ENCODE data around the gene THSD4. TPM values are rescaled to one million over a fixed set of nuclear protein-coding genes. Genes with fewer than 3 reads are reported as not detected.
A peak's percentile ranks its signal among the peaks of the same experiment; 100 is the strongest.
"Not testable (repeated sequence)": the region's sequence is repeated elsewhere in the genome, so short reads cannot be mapped to it uniquely, and the experiment has no call there.

Gene THSD4
- total and polyA plus RNA-seq, 4 donors = 6.0 to 42.4 (median 18.5) TPM

- no peaks in the 10 kb centered on the region for H3K36me3 ChIP-seq (ENCODE audit: control insufficient read depth in 4 of 4, insufficient read depth in 4 of 4, low read length in 4 of 4)
- H3K9ac ChIP-seq (ENCODE audit: insufficient read depth in 1 of 2, low read length in 2 of 2) = no peak overlapping the region
- WGBS, 2 donors = 45 to 49% methylated on average over 3 of the region's 3 CpGs
- no peak for ATAC-seq (ENCODE audit: insufficient read depth, low FRiP score)
- H3K9me3 ChIP-seq (ENCODE audit: control insufficient read depth in 4 of 4, insufficient read depth in 3 of 4, low read length in 3 of 4) = no peaks in the 10 kb centered on the region
- no peaks in the 10 kb centered on the region for H3K27me3 ChIP-seq (ENCODE audit: control insufficient read depth in 3 of 3, insufficient read depth in 3 of 3, low read length in 2 of 3)
- TF ChIP-seq, protein P1, sequence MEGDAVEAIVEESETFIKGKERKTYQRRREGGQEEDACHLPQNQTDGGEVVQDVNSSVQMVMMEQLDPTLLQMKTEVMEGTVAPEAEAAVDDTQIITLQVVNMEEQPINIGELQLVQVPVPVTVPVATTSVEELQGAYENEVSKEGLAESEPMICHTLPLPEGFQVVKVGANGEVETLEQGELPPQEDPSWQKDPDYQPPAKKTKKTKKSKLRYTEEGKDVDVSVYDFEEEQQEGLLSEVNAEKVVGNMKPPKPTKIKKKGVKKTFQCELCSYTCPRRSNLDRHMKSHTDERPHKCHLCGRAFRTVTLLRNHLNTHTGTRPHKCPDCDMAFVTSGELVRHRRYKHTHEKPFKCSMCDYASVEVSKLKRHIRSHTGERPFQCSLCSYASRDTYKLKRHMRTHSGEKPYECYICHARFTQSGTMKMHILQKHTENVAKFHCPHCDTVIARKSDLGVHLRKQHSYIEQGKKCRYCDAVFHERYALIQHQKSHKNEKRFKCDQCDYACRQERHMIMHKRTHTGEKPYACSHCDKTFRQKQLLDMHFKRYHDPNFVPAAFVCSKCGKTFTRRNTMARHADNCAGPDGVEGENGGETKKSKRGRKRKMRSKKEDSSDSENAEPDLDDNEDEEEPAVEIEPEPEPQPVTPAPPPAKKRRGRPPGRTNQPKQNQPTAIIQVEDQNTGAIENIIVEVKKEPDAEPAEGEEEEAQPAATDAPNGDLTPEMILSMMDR (IDR thresholded peaks at IDR 0.05; ENCODE audit: control extremely low read depth, extremely low read depth) = no peak
- peak in 1 of 3 donors; percentile 46 for DNase-seq
- peak overlapping the region in 1 of 2 donors; percentile 13 for H3K27ac ChIP-seq (ENCODE audit: low read depth in 1 of 2, low read length in 1 of 2)
- peaks cover 0 to 8% (median 0%) of the 10 kb centered on the region in 5 donors for H3K4me1 ChIP-seq (ENCODE audit: control insufficient read depth in 5 of 5, insufficient read depth in 5 of 5, low read length in 5 of 5)
- H3K4me3 ChIP-seq = no peak overlapping the region
These were observed 251.7 kb downstream of the THSD4 start for GRCh38 chr15:71366926-71367325.

DNA sequence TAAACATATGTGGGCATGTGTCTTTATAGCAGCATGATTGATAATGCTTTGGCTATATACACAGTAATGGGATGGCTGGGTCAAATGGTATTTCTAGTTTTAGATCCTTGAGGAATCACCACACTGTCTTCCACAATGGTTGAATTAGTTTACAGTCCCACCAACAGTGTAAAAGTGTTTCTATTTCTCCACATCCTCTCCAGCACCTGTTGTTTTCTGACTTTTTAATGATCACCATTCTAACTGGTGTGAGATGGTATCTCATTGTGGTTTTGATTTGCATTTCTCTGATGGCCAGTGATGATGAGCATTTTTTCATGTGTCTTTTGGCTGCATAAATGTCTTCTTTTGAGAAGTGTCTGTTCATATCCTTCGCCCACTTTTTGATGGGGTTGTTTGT, 252.5 kb downstream of the THSD4 start:
- not testable (repeated sequence) for H3K36me3 ChIP-seq (ENCODE audit: control insufficient read depth in 4 of 4, insufficient read depth in 4 of 4, low read length in 4 of 4); H3K4me3 ChIP-seq; H3K9ac ChIP-seq (ENCODE audit: insufficient read depth in 1 of 2, low read length in 2 of 2); H3K27ac ChIP-seq (ENCODE audit: low read depth in 1 of 2, low read length in 1 of 2); H3K4me1 ChIP-seq (ENCODE audit: control insufficient read depth in 5 of 5, insufficient read depth in 5 of 5, low read length in 5 of 5); H3K27me3 ChIP-seq (ENCODE audit: control insufficient read depth in 3 of 3, insufficient read depth in 3 of 3, low read length in 2 of 3); DNase-seq; H3K9me3 ChIP-seq (ENCODE audit: control insufficient read depth in 4 of 4, insufficient read depth in 3 of 4, low read length in 3 of 4); ATAC-seq (ENCODE audit: insufficient read depth, low FRiP score)
- no CpG with 5 or more reads among the region's 1 CpG for WGBS, 2 donors

DNA sequence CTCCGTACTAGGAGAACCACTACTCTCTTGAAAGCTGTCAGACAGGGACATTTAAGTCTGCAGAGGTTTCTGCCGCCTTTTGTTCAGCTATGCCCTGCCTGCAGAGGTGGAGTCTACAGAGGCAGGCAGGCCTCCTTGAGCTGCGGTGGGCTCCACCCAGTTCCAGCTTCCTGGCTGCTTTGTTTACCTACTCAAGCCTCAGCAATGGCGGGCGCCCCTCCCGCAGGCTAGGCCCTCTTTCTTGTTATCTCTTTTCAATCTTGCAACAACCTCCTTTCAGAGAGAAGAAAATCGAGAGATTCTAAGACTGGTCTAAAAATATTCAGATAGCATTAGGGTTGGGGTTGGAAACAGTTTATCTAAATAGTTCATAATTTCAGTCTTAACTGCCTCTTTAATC, 257.5 kb downstream of the THSD4 start:
- DNase-seq; H3K9ac ChIP-seq (ENCODE audit: insufficient read depth in 1 of 2, low read length in 2 of 2); ATAC-seq (ENCODE audit: insufficient read depth, low FRiP score); H3K36me3 ChIP-seq (ENCODE audit: control insufficient read depth in 4 of 4, insufficient read depth in 4 of 4, low read length in 4 of 4); H3K4me3 ChIP-seq; H3K9me3 ChIP-seq (ENCODE audit: control insufficient read depth in 4 of 4, insufficient read depth in 3 of 4, low read length in 3 of 4); H3K27me3 ChIP-seq (ENCODE audit: control insufficient read depth in 3 of 3, insufficient read depth in 3 of 3, low read length in 2 of 3): not testable (repeated sequence)
- WGBS, 2 donors = 31% methylated on average over 7 of the region's 7 CpGs
- Histone ChIP-seq H3K27ac (ENCODE audit: low read depth in 1 of 2, low read length in 1 of 2) (peak overlapping the region in 1 of 2 donors; percentile 68), H3K4me1 (ENCODE audit: control insufficient read depth in 5 of 5, insufficient read depth in 5 of 5, low read length in 5 of 5) (peaks cover 0 to 19% (median 9%) of the 10 kb centered on the region in 5 donors)

- Histone ChIP-seq H3K4me3 (no peak overlapping the region), H3K36me3 (ENCODE audit: control insufficient read depth in 4 of 4, insufficient read depth in 4 of 4, low read length in 4 of 4) (no peaks in the 10 kb centered on the region), H3K9me3 (ENCODE audit: control insufficient read depth in 4 of 4, insufficient read depth in 3 of 4, low read length in 3 of 4) (no peaks in the 10 kb centered on the region), H3K27me3 (ENCODE audit: control insufficient read depth in 3 of 3, insufficient read depth in 3 of 3, low read length in 2 of 3) (no peaks in the 10 kb centered on the region), H3K9ac (ENCODE audit: insufficient read depth in 1 of 2, low read length in 2 of 2) (no peak overlapping the region), H3K27ac (ENCODE audit: low read depth in 1 of 2, low read length in 1 of 2) (peak overlapping the region in 1 of 2 donors; percentile 85), H3K4me1 (ENCODE audit: control insufficient read depth in 5 of 5, insufficient read depth in 5 of 5, low read length in 5 of 5) (peaks cover 0 to 19% (median 9%) of the 10 kb centered on the region in 5 donors)
- ATAC-seq (ENCODE audit: insufficient read depth, low FRiP score) (no peak), DNase-seq (no peak)
- WGBS, 2 donors = 67 to 89% methylated on average over 1 of the region's 1 CpG
- TF ChIP-seq, protein P1 (IDR thresholded peaks at IDR 0.05; ENCODE audit: control extremely low read depth, extremely low read depth) = no peak
These were observed 258.6 kb downstream of the THSD4 start for GRCh38 chr15:71373917-71374316.

Measured in lung (tissue), 12 donors.